ENCODE data around the gene APOB.

The APOB gene

GRCh38 chr2:20953146-20953824, 90.6 kb downstream of the APOB start:
- no peak for DNase-seq (ENCODE audit: extremely low read depth in 1 of 2, low read depth in 1 of 2)

Measured in stimulated activated CD8-positive, alpha-beta memory T cell treated with anti-CD3 and anti-CD28 coated beads, Interleukin-7, amount 100 ng/mL, for 48 hours (primary cell).